HG03066 (cell line): ENCODE results near the gene CDH6.

Source experiments
- ATAC-seq: cut with Tn5 transposase; IDR thresholded peaks from one replicate; pipeline ENCODE4 v1.9.1; 2021; ENCODE audit warnings: low read depth; ENCODE audit not compliant: unreplicated experiment

The CDH6 gene

DNA sequence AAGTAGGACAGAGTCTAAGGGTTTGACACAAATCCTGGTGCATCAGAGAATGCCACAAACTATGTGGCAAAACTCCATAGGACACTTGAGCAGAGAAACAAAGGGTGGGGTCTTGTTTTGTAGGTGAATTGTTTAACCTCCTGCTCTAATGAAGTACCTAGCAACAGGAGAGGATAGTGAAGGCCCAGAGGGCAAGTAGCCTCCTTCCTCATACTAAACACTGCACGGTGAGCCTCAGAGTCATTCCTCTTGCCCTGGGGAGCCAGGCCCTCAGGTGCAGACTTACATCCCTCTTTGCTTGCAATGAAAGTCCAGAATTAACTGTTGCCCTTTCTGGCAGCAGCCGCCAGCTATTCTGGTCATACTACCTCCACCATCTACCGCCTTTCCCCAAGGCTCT lies 172.3 kb downstream of the CDH6 start:
- no peak for ATAC-seq

GRCh38 chr5:31366941-31367340 lies 173.5 kb downstream of the CDH6 start:
- no peak for ATAC-seq

DNA sequence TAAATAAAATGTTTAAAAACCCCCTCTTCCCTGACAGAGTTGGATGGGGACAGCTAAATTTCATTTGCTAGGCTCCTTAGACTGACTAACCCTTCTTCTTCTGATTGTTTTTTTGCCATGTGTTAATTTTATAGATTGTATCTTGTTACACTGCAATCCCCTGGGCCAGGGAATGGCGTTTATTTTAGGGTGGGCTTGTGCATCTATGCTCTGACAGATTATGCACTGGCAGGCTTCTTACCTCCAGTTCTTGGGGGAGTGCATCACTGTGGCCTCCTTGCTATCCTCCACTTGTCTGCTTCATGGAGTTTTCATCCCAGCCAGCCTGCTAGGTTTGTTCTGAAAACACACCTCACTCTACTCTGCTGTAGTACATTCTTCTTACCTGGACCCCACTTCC lies 178.6 kb downstream of the CDH6 start:
- ATAC-seq, result no peak

GRCh38 chr5:31375999-31376720 lies 182.7 kb downstream of the CDH6 start:
- ATAC-seq, result no peak

DNA sequence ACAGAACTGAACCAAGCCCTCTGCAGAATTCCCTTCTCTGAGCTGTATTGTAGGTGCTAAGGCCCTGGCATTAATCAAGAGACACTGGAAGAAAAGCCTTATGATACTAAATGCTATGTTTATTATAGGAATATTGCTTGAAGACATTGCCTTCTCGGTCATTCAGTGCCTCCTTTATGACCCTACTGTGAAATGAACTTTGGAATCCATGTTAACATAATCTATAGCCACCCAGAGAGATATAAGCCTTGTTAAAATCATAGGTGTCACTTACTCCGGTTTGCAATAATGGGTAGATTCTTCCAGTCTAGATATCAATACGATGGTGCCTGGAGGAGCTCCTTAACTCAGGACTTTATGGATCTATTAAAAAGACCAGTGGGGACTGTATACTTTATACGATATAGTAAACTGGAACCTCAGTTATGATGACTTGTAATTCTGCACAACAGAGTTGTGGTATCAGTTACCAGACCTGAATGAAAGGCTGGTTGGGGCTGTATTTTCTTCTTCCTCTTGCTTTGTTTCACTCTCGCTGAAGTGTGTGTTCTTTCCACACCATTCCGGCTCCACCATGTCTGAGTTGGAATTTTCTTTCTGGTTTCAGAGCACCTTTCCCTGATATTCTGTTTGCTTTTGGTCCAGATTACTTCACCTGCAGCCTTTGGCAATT lies 183.9 kb downstream of the CDH6 start:
- no peak for ATAC-seq

GRCh38 chr5:31378136-31378535 lies 184.7 kb downstream of the CDH6 start:
- ATAC-seq, result no peak
